Karpas-422 (cell line): ENCODE measurements around the gene PDGFD. TPM values are rescaled to one million over a fixed set of nuclear protein-coding genes. Genes with fewer than 3 reads are reported as not detected.

Experiments used
- DNase-seq: peaks from one replicate; pipeline ENCODE4 v3.0.0-alpha.2; 2015
- H2AFZ ChIP-seq: fragments of 200-600 bp; sonication (generic); 2 replicates; pipeline ENCODE4 v1.6.1; 2014; ENCODE audit warnings: antibody characterized with exemption, low read length, mixed read lengths
- H3K27ac ChIP-seq: fragments of 200-600 bp; sonication (generic); 2 replicates; pipeline ENCODE4 v1.5.1; 2014; ENCODE audit warnings: mild to moderate bottlenecking, low read length, moderate library complexity
- H3K27me3 ChIP-seq: fragments of 200-600 bp; sonication (generic); 2 replicates; pipeline ENCODE4 v1.6.1; 2014; ENCODE audit warnings: low read length, mixed read lengths
- H3K36me3 ChIP-seq: fragments of 200-600 bp; sonication (generic); 2 replicates; pipeline ENCODE4 v1.6.1; 2014; ENCODE audit warnings: low read length, mixed read lengths; ENCODE audit not compliant: insufficient read depth
- H3K4me1 ChIP-seq: fragments of 200-600 bp; sonication (generic); 2 replicates; pipeline ENCODE4 v1.6.1; 2014; ENCODE audit warnings: mild to moderate bottlenecking, low read length, mixed read lengths
- H3K4me2 ChIP-seq: fragments of 200-600 bp; sonication (generic); 2 replicates; pipeline ENCODE4 v1.6.1; 2014; ENCODE audit warnings: low read length, low read depth, mild to moderate bottlenecking; ENCODE audit not compliant: poor library complexity, severe bottlenecking
- H3K4me3 ChIP-seq: fragments of 200-600 bp; sonication (generic); 2 replicates; pipeline ENCODE4 v1.5.1; 2014; ENCODE audit warnings: mild to moderate bottlenecking, antibody characterized with exemption, low read length, mixed read lengths
- H3K79me2 ChIP-seq: fragments of 200-600 bp; sonication (generic); 2 replicates; pipeline ENCODE4 v1.6.1; 2014; ENCODE audit warnings: mild to moderate bottlenecking, low read length, mixed read lengths
- H3K9ac ChIP-seq: fragments of 200-600 bp; sonication (generic); 2 replicates; pipeline ENCODE4 v1.6.0; 2014; ENCODE audit warnings: low read length
- H3K9me2 ChIP-seq: fragments of 200-600 bp; sonication (generic), shearing (Covaris generic); replicated peaks from 2 replicates; pipeline ENCODE4 v1.6.0; 2014; ENCODE audit warnings: mild to moderate bottlenecking, low read length, moderate library complexity; ENCODE audit not compliant: insufficient read depth
- H3K9me3 ChIP-seq: fragments of 300-700, 200-600 bp; sonication (generic); 2 replicates; pipeline ENCODE4 v1.6.1; 2014; ENCODE audit warnings: low read length, mixed read lengths
- H4K20me1 ChIP-seq: fragments of 200-600 bp; sonication (generic); 2 replicates; pipeline ENCODE4 v1.6.1; 2014; ENCODE audit warnings: mild to moderate bottlenecking, antibody characterized with exemption, low read length, low read depth; ENCODE audit not compliant: insufficient read depth
- total RNA-seq: library from RNA; depleted of rRNA; stranded (reverse); fragments of >200 nt; shearing (Covaris generic); gene quantifications from 2 replicates; pipeline ENCODE4 v1.2.3, GENCODE V29; 2014; ENCODE audit warnings: low replicate concordance

The PDGFD gene
- total RNA-seq, 1 experiment from 2014 or later = 360 TPM

DNA sequence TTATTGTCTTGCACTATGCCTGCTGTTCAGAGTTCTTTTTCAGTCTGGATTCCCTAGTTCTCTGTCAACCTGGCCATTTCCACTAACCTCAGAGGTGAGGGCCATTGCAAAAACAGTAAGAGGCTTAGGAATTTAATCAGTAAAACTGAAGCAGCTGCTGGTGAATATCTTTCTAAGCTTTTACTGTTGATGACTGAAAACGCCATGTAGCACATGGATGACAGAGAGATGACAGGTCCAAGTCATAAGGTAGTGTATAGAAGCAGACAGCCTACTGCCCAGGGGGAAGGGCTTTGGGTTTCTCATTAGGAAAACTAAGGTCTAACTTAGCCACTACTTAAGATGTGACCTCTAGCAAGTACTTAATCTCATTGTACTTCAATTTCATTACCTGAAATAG lies 280.1 kb downstream of the PDGFD start:
- H3K27ac ChIP-seq = peak overlapping the region; percentile 94
- 0 out of 2 replicates have a peak, but pooled peaks cover 3% of the 10 kb centered on the region for H3K79me2 ChIP-seq
- H3K4me3 ChIP-seq = peak overlapping the region; percentile 21
- H3K9ac ChIP-seq = peak overlapping the region; percentile 62
- H4K20me1 ChIP-seq = no peaks in the 10 kb centered on the region
- H3K9me3 ChIP-seq = no peaks in the 10 kb centered on the region
- no peak overlapping the region for H2AFZ ChIP-seq
- peaks cover 100% of the 10 kb centered on the region for H3K4me1 ChIP-seq
- H3K4me2 ChIP-seq = peak overlapping the region; percentile 66
- peak; percentile 86 for DNase-seq
- H3K36me3 ChIP-seq = peaks cover 17% of the 10 kb centered on the region
- no peaks in the 10 kb centered on the region for H3K27me3 ChIP-seq
- H3K9me2 ChIP-seq = no peaks in the 10 kb centered on the region

DNA sequence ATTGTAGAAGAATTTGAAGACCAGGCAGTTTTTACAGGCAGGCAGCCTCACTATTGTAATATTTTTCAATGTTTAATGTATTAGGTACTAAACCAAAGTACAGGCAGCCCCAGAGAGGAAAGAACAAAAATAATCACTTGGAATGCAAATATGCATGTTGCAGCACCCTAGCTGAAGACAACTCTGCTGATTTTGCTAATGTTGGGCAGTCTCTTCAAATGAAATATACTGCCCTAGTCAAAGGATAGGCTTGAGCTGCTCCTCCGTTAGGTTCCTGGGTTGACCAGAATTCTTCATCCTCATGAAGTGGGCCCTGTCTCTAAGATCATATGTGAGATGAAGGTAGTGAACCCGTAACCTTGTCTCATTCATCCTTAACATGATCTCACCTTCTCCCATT lies 280.7 kb downstream of the PDGFD start:
- no peaks in the 10 kb centered on the region for H3K27me3 ChIP-seq
- 0 out of 2 replicates have a peak, but pooled peaks cover 3% of the 10 kb centered on the region for H3K79me2 ChIP-seq

DNA sequence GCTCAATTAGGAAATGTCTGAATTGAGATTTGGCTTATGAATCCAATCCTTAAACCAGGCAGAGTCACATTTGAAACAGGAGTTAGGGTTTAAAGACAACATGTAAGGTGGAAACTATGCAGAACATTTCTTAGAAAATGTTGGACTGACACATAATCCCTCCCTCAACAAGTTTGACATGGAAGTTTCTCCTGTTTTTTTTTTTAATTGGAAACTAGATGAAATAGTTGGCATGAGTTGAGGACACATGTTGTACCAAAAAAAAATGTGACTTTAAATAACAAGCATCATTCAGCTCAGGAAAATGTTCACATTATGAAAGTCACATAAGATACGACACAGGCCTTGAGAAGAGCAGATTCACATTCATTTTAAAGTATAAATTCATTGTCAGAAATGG lies 282.4 kb downstream of the PDGFD start:
- Histone ChIP-seq H3K79me2 (0 out of 2 replicates have a peak, but pooled peaks cover 3% of the 10 kb centered on the region), H3K9ac (peak overlapping the region; percentile 62), H3K9me3 (no peaks in the 10 kb centered on the region)

More for the DNA sequence above, 280.7 kb downstream of the PDGFD start:
- peak overlapping the region; percentile 66 for H3K4me2 ChIP-seq
- H4K20me1 ChIP-seq = no peaks in the 10 kb centered on the region
- H3K9me2 ChIP-seq = no peaks in the 10 kb centered on the region
- peak overlapping the region; percentile 62 for H3K9ac ChIP-seq
- peaks cover 17% of the 10 kb centered on the region for H3K36me3 ChIP-seq
- DNase-seq = peak; percentile 91
- H3K4me3 ChIP-seq = peak overlapping the region; percentile 21
- H3K9me3 ChIP-seq = no peaks in the 10 kb centered on the region
- peaks cover 100% of the 10 kb centered on the region for H3K4me1 ChIP-seq
- no peak overlapping the region for H2AFZ ChIP-seq
- H3K27ac ChIP-seq = peak overlapping the region; percentile 94

GRCh38 chr11:103880968-103881367 lies 283.0 kb downstream of the PDGFD start:
- DNase-seq = peak; percentile 84
- no peaks in the 10 kb centered on the region for H3K9me3 ChIP-seq

More for the DNA sequence above, 282.4 kb downstream of the PDGFD start:
- no peak for DNase-seq
- H3K36me3 ChIP-seq = peaks cover 19% of the 10 kb centered on the region
- H3K27me3 ChIP-seq = no peaks in the 10 kb centered on the region
- H3K27ac ChIP-seq = peak overlapping the region; percentile 94
- H2AFZ ChIP-seq = no peak overlapping the region
- H4K20me1 ChIP-seq = no peaks in the 10 kb centered on the region
- H3K9me2 ChIP-seq = no peaks in the 10 kb centered on the region
- peak overlapping the region; percentile 66 for H3K4me2 ChIP-seq
- H3K4me3 ChIP-seq = peak overlapping the region; percentile 21
- H3K4me1 ChIP-seq = peaks cover 100% of the 10 kb centered on the region

DNA sequence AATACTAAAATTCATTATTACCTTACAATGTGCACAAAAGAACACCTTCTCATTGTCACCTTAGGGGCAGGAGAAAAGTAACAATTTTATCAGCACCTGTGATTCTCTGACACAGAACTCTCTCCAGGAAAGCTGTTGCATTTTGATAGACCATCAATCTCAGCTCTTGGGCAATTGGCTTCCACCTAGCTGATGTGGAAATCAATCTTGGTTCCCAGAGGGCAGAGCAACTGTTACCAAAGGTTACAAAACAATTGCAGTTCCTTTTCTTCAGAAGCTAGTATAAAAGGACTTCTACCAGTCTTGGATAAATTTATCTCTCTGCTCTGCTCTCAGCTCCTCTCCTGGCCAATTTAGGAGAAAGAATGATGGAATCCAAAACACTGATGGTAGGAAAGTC lies 285.3 kb downstream of the PDGFD start:
- no peaks in the 10 kb centered on the region for H3K79me2 ChIP-seq
- no peak overlapping the region for H3K4me2 ChIP-seq
- DNase-seq = peak; percentile 74
- peaks cover 97% of the 10 kb centered on the region for H3K4me1 ChIP-seq
- peaks cover 19% of the 10 kb centered on the region for H3K36me3 ChIP-seq
- H4K20me1 ChIP-seq = no peaks in the 10 kb centered on the region
- H3K9me2 ChIP-seq = no peaks in the 10 kb centered on the region
- peak overlapping the region; percentile 94 for H3K27ac ChIP-seq
- no peaks in the 10 kb centered on the region for H3K9me3 ChIP-seq
- H3K9ac ChIP-seq = no peak overlapping the region
- no peak overlapping the region for H3K4me3 ChIP-seq
- H3K27me3 ChIP-seq = no peaks in the 10 kb centered on the region
- H2AFZ ChIP-seq = no peak overlapping the region

More at GRCh38 chr11:103880968-103881367, 283.0 kb downstream of the PDGFD start:
- peaks cover 19% of the 10 kb centered on the region for H3K36me3 ChIP-seq
- peaks cover 100% of the 10 kb centered on the region for H3K4me1 ChIP-seq
- H3K4me2 ChIP-seq = peak overlapping the region; percentile 66
- H3K4me3 ChIP-seq = peak overlapping the region; percentile 21; the same call in 1 of the 2 replicates
- no peaks in the 10 kb centered on the region for H3K27me3 ChIP-seq
- H3K9ac ChIP-seq = peak overlapping the region; percentile 62
- H2AFZ ChIP-seq = no peak overlapping the region
- no peaks in the 10 kb centered on the region for H4K20me1 ChIP-seq
- H3K27ac ChIP-seq = peak overlapping the region; percentile 94
- H3K9me2 ChIP-seq = no peaks in the 10 kb centered on the region
- H3K79me2 ChIP-seq = 0 out of 2 replicates have a peak, but pooled peaks cover 3% of the 10 kb centered on the region

- Histone ChIP-seq H3K27ac (peak overlapping the region; percentile 94), H3K4me3 (no peak overlapping the region), H3K9me2 (no peaks in the 10 kb centered on the region), H3K36me3 (peaks cover 25% of the 10 kb centered on the region), H3K9me3 (no peaks in the 10 kb centered on the region), H2AFZ (no peak overlapping the region), H3K4me1 (peaks cover 94% of the 10 kb centered on the region), H4K20me1 (no peaks in the 10 kb centered on the region), H3K79me2 (no peaks in the 10 kb centered on the region), H3K9ac (no peak overlapping the region), H3K27me3 (no peaks in the 10 kb centered on the region), H3K4me2 (no peak overlapping the region)
- peak; percentile 76 for DNase-seq
Measured at GRCh38 chr11:103877221-103877620, 286.7 kb downstream of the PDGFD start.

DNA sequence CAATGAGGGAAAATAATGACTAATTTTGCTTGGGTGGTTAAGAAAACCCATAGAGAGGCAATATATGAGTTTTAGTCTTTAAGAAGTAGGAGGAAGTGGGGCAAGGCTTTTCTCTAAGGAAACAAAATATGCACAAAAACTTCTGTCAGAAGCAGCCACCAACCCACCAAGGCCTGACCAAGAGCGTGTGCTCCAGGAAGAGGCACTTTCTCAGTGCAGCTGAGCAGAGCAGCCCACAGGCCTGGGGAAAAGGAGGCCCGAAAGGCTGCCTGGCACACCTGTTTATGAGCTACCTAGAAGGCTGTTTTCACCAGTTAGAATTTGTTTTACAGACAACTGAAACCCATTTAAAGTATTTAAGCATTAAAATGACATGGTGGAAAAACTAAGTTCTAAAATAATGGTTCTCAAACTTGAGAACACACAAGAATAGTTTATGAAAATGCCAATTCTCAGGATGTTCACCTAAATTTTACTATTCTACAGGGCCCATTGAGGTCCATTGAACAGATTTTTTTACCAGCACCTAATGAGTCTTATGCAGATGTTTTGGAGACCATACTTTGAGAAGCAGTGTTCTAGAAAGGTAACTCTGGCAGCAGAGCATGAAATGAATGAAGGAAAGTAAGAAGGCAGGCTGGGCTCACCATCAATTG lies 288.0 kb downstream of the PDGFD start:
- no peaks in the 10 kb centered on the region for H4K20me1 ChIP-seq
- no peaks in the 10 kb centered on the region for H3K9me2 ChIP-seq
- peak overlapping the region; percentile 35 for H3K4me2 ChIP-seq
- no peak overlapping the region for H2AFZ ChIP-seq
- no peak overlapping the region for H3K4me3 ChIP-seq
- peak; percentile 97 for DNase-seq
- H3K27ac ChIP-seq = peak overlapping the region; percentile 94
- H3K9me3 ChIP-seq = no peaks in the 10 kb centered on the region
- H3K79me2 ChIP-seq = no peaks in the 10 kb centered on the region
- H3K36me3 ChIP-seq = peaks cover 33% of the 10 kb centered on the region
- peak overlapping the region; percentile 28 for H3K9ac ChIP-seq
- no peaks in the 10 kb centered on the region for H3K27me3 ChIP-seq
- H3K4me1 ChIP-seq = peaks cover 83% of the 10 kb centered on the region

- Histone ChIP-seq H3K79me2 (no peaks in the 10 kb centered on the region), H3K27ac (peak overlapping the region; percentile 10; the same call in 1 of the 2 replicates), H2AFZ (no peak overlapping the region), H3K27me3 (no peaks in the 10 kb centered on the region), H3K4me3 (no peak overlapping the region), H3K4me2 (no peak overlapping the region), H4K20me1 (no peaks in the 10 kb centered on the region), H3K36me3 (peaks cover 18% of the 10 kb centered on the region), H3K9me2 (no peaks in the 10 kb centered on the region), H3K4me1 (peaks cover 51% of the 10 kb centered on the region), H3K9ac (no peak overlapping the region), H3K9me3 (no peaks in the 10 kb centered on the region)
- DNase-seq = no peak
Measured at GRCh38 chr11:103872748-103873147, 291.2 kb downstream of the PDGFD start.
